DOHH2 (cell line): Measurements from ENCODE around the gene ALX4.

Source experiments
- EZH2phosphoT487 ChIP-seq: fragments of 200-600 bp; sonication (generic); IDR thresholded peaks from 2 replicates; pipeline ENCODE4 v1.6.1; 2017; ENCODE audit warnings: borderline replicate concordance, mild to moderate bottlenecking, antibody characterized with exemption, low read length, moderate library complexity, mixed read lengths
- TF ChIP-seq, protein P1 (sequence below): fragments of 200-600 bp; sonication (generic); IDR thresholded peaks from one replicate; pipeline ENCODE4 v1.5.1; 2014; ENCODE audit warnings: antibody characterized with exemption, mild to moderate bottlenecking, low read depth, low read length; ENCODE audit not compliant: poor library complexity, severe bottlenecking

DNA sequence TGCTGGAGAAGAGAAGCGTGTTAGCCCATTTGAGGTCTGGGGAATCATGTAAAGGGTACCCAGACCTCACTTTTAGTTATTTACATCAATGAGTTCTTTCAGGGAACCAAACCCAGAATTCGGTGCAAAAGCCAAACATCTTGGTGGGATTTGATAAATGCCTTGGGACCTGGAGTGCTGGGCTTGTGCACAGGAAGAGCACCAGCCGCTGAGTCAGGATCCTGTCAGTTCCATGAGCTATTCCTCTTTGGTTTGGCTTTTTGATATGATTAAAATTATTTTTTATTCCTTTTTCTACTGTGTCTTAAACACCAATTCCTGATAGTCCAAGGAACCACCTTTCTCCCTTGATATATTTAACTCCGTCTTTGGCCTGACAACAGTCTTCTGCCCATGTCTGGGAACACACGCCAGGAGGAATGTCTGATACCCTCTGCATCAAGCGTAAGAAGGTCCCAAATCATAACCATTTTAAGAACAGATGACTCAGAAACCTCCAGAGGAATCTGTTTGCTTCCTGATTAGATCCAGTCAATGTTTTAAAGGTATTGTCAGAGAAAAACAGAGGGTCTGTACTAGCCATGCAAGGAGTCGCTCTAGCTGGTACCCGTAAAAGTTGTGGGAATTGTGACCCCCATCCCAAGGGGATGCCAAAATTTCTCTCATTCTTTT lies 65.2 kb downstream of the ALX4 start:
- TF ChIP-seq, protein P1, sequence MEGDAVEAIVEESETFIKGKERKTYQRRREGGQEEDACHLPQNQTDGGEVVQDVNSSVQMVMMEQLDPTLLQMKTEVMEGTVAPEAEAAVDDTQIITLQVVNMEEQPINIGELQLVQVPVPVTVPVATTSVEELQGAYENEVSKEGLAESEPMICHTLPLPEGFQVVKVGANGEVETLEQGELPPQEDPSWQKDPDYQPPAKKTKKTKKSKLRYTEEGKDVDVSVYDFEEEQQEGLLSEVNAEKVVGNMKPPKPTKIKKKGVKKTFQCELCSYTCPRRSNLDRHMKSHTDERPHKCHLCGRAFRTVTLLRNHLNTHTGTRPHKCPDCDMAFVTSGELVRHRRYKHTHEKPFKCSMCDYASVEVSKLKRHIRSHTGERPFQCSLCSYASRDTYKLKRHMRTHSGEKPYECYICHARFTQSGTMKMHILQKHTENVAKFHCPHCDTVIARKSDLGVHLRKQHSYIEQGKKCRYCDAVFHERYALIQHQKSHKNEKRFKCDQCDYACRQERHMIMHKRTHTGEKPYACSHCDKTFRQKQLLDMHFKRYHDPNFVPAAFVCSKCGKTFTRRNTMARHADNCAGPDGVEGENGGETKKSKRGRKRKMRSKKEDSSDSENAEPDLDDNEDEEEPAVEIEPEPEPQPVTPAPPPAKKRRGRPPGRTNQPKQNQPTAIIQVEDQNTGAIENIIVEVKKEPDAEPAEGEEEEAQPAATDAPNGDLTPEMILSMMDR = no peak
- TF ChIP-seq EZH2phosphoT487 = no peak
